HG03457 (cell line): ENCODE data around the gene LKAAEAR1.
"Not testable (repeated sequence)": the region's sequence is repeated elsewhere in the genome, so short reads cannot be mapped to it uniquely, and the experiment has no call there.

Experiments
- ATAC-seq: cut with Tn5 transposase; IDR thresholded peaks from one replicate; pipeline ENCODE4 v1.9.1; 2021; ENCODE audit warnings: moderate number of reproducible peaks; ENCODE audit not compliant: unreplicated experiment

The LKAAEAR1 gene, protein sequence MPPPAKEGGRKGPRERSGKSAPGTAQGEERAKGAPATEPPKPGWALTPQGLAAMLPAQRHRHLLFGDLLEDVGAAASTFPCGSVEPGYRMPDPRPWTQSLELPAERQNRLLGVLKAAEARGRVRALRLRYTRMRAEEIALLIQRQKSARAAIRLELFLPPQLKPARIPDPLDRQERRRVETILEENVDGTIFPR

GRCh38 chr20:64083804-64084684 lies at the start of gene LKAAEAR1:
LKAAEAR1 (minus strand) TSS chr20:64084398; CDS start chr20:64084219, 179 bp downstream.
- ATAC-seq = no peak

- ATAC-seq = no peak
Measured at GRCh38 chr20:64131406-64131805, 47.2 kb upstream of the LKAAEAR1 start.

DNA sequence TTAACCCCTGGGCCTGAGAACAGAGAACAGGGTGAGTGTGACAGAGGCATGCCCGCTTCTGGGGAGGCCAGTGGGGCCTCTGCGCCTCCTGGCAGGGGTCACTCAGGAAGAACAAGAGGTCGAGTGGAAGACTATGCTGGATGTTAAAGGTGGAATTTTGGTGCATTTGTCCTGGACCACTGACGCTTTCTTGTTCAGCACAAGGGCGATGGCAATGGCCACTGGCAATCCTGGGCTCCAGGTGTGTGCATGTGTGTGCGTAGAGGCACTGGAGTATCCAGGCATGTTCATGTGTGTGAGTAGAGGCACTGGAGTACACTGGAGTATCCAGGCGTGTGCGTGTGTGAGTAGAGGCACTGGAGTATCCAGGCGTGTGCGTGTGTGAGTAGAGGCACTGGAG lies 46.7 kb upstream of the LKAAEAR1 start:
- ATAC-seq = no peak

- ATAC-seq = no peak
Measured at GRCh38 chr20:64130271-64130670, 46.1 kb upstream of the LKAAEAR1 start.

- ATAC-seq = no peak
Measured at GRCh38 chr20:64129146-64129782, 45.1 kb upstream of the LKAAEAR1 start.

DNA sequence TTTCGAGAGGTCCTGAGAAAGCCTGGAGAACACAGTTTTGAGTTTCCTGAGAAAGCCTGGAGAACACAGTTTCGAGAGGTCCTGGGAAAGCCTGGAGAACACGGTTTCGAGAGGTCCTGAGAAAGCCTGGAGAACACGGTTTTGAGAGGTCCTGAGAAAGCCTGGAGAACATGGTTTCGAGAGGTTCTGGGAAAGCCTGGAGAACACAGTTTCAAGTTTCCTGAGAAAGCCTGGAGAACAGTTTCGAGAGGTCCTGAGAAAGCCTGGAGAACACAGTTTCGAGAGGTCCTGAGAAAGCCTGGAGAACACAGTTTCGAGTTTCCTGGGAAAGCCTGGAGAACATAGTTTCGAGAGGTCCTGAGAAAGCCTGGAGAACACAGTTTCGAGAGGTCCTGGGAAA lies 39.3 kb upstream of the LKAAEAR1 start:
- ATAC-seq = not testable (repeated sequence)

- ATAC-seq = not testable (repeated sequence)
Measured at GRCh38 chr20:64122927-64123326, 38.7 kb upstream of the LKAAEAR1 start.

GRCh38 chr20:64121586-64121985 lies 37.4 kb upstream of the LKAAEAR1 start:
- ATAC-seq = no peak

DNA sequence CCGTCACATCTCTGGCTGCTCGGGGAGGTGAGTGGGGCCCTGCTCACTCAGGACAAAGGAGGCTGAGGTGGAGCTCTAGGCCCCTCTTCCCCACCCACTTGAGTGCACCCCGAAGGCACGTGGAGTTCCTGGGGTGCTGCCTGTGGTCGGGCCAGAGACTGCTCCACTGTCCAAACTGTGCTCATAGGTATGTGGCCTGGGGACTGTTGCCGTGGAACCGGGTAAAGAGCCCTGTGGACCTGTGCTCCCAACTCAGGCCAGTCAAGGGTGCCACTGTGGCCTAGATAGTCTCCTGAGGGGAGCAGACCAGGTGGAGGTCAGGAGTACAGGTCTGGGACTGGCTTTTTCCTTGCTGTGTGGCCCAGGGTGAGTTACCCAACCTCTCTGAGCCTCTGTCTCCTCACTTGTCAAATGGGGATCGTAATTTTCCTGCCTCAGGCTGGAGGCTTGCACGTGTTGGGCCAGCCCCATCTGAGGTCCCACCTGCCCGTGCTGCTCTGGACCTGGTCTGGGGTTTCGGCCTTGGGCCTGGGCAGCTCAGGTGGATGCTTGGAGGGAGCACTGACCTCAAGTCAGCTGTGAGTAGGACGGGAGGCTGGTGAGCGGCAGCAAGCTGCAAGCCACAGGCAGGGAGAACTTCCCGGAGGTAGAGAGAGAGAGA lies 35.6 kb upstream of the LKAAEAR1 start:
- no peak for ATAC-seq

DNA sequence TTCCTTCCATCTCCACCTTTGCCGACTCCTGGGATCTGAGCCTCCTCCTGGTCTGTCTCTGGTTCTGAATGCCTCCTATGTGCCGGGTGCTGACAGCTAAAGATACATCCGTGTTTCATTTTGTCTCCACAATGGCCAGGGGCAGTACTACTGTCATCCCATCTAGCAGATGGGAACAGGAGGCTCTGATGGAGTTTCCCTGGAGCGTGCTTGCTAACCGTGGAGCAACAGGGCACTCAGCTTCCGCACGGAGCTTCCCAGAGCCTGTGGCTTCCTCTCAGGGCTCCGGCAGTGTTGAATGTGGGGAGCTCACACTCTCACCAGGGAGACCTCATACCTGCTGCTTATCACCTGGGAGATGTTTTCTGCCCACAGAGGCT lies 35.1 kb upstream of the LKAAEAR1 start:
- ATAC-seq = no peak

GRCh38 chr20:64117432-64117777 lies 33.2 kb upstream of the LKAAEAR1 start:
- ATAC-seq = not testable (repeated sequence)

GRCh38 chr20:64116541-64117431 lies 32.6 kb upstream of the LKAAEAR1 start:
- ATAC-seq = no peak

GRCh38 chr20:64116016-64116415 lies 31.8 kb upstream of the LKAAEAR1 start:
- ATAC-seq = no peak

DNA sequence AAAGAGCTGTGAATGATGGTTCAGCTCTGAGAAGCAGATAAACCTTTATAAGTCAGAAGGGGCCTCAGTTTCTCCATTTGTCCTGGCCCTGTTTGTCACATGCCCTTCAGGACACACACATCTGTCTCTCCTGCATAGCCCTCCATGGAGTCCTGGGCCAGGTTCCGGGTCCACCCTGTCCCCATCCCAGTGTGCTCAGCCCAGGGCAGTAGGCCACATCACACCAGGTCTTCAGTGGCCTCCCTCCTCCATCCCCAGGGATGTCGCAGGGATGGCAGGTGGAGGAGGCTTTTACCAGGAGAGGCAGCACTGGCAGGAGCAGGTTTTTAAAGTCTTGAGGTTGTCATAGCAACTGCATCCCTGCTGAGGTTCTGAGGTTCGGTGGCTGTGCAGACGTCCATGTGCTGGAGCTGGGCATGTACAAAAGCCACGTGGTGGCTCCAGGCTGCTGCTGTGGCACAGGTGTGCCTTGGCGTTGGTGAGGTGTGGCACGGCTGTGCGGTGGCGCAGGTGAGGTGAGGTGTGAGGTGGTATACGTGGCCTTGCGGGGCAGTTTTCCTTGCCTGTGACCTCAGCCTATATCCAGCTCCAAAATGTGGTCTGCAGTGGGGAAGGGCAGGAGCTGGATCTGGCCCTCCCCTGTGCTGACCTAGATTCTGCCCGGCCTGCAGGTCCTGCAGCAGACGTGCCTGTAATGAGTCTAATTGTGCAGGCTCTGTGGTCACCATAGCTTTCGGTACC lies 31.1 kb upstream of the LKAAEAR1 start:
- no peak for ATAC-seq

DNA sequence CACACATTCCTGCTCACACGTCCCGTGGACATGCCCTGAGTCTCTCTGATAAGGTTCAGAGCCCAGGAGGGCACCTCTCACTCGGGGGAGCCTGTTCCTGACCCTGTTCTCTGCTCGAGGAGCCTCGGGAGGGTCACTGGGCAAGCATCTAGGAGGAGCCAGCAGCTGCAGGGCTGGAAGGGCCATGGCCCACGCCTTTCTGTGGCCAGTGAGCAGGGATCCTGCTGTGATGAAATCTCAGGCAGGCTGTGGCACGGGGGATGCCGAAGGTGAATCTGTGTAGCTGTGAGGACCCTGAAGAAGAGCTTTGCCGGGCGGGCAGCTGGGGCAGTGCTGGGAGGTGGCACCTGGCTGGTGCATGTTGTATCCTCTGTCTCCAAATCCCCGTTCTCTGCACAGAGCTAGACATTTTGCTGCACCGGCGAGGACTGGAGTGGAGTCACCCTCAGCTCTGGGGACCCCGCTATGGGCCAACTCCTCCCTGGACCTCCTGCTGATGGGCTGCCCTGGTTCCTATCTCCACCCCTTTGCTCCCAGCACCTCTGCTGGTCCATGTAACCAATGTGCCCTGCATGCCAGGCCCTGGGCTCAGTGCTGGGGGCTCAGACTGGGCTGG lies 30.3 kb upstream of the LKAAEAR1 start:
- no peak for ATAC-seq

DNA sequence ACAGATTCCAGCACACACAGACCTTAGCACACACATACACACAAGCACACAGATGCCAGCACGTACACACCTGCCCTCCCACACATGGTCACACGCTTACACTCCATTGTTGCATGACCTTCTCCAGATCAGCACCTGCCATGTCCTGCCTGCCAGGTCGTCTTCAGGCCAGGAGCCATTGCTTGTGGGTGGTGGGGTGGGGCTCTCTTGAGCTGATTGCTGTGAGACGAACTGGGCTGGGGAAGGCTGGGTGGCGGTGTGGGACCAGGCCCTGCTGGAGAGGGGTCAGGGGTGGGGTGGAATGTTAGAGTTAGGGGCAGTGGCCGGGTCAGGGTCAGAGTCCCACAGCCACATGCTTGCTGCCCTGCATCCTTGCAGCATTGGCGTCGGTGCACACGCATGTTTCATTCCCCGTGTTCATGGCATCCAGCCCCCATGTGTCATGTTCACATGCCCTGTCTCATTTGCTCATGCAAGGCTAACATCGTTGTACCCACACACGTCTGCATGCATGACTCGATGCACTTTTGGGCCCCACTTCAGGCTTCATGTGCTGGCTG lies 29.7 kb upstream of the LKAAEAR1 start:
- no peak for ATAC-seq

- ATAC-seq = no peak
Measured at GRCh38 chr20:64113444-64113775, 29.2 kb upstream of the LKAAEAR1 start.

DNA sequence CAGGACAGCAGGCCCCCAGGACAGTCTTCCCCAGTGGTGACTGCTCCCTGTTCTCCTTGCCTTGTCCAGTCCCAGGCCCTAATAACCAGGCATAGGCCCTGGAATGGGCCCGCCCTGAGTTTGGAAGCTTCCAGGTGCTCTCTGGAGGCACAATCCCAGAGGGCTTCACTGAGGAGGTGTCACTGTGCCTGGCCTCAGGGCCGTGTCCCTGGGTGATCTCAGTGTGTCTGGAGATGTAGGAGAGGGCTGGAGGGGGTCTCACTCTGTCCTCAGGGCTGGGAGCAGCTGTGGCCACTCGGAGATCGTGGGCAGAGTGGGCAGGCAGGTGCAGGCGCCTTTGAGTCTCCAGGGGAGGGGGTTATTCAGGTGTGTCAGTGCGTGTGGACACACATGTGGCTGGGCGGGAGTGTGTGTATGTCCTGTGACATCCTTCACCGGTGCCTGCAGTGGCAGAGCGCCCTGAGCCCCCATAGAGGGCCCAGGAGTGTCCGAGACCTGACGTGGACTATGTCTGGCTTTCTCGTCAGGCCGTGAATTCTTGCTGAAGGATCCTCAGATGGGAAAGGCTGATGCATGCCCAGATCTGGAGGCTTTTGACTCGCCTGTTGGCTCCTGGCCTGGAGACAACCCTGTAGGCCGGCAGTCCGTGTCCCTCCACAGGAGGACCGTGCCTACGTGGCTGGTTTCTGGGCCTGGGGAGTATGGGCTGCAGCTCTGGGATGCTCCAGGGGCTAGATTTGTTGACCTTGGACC lies 28.7 kb upstream of the LKAAEAR1 start:
- ATAC-seq = no peak
